Stromal cell of bone marrow (primary cell): Measurements from ENCODE around the gene MYO16.

Experiments
- DNase-seq: peaks from one replicate; pipeline ENCODE4 v3.0.0-alpha.2; 2012; ENCODE audit warnings: low read depth

MYO16 gene

GRCh38 chr13:109126891-109127641, 497.7 kb downstream of the MYO16 start:
- DNase-seq = no peak

DNA sequence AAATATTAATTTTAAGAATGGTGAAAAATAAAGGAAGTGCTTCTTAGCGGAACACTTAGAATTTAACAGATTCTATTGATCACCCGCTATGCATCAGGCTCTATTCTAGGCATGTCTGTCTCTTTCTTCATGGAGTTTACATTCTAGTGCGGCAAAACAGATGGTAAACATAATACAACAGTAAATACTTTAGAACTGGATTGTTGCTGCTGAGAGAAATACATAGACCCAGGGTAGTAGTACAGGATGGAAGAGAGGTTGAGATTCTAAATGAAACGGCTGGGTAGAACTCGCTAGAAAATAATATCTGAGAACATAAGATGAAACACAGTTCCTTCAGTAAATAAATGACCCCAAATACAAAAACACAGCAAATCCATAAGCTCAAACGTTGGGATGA, 498.7 kb downstream of the MYO16 start:
- DNase-seq = no peak

- no peak for DNase-seq
These were observed 500.9 kb downstream of the MYO16 start for GRCh38 chr13:109130093-109130835.

DNA sequence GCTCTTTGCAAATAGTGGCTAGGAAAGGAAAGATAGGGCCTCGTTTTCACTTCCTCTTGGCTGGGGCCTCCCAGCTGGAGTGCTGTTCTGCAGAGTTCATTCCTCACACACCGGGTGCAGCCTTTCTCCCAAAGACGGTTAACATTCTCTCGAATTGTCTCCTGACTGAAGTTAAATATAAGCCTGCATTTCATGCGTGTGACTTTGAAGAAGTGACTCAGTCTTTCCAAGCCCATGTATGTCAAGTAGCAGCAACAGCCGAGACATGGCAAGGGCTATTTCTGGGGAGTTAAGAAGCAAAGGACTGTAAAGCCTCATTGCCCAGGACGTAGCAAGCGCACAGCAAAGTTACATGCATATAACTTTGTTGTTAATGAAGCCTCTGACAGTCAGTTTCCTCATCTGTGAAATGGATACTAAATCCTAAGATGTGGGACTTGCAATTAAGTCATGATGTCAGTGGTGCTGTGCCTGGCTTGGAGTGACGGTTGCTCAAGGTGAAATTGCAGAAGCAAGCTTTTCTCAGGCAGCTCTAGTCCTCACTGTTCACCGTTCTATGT, 502.4 kb downstream of the MYO16 start:
- no peak for DNase-seq

DNA sequence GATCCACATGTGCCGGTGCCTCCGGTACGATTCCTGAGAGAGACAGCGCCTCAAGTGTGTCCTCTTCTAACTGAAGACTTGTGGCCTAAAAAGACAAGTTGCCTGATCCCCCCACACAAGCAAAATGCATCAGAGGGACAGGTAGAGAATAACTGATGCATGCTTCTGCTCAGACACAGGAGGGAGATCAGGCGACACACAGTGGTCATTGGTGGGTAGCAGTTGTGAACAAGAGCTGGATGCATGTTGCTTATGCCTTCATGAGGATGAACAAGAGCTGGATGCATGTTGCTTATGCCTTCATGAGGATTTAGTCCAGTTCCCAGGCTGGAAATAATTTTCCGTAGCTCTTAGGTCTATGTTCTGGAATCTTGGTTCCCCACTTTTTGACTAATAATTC, 505.6 kb downstream of the MYO16 start:
- no peak for DNase-seq

- DNase-seq = no peak
These were observed 507.5 kb downstream of the MYO16 start for GRCh38 chr13:109136873-109137272.

DNA sequence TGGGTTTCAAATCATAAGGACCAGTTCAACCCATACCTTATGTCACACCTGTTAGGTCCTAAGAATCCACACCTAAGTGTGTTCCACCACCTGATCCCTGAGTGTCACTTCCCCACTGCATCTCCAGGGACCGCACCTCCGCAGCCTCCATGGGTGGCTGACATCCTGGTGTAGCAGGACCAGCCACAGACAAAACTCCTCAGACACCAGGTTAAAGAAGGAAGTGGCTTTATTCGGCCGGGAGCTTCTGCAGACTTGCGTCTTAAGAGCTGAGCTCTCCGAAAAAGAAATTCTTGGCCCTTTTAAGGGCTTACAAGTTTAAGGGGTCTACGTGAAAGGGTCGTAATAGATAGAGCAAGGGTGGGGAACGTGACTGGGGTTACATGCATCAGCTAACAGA, 509.9 kb downstream of the MYO16 start:
- no peak for DNase-seq

- DNase-seq = no peak
These were observed 510.6 kb downstream of the MYO16 start for GRCh38 chr13:109140054-109140453.

- DNase-seq = no peak
These were observed 511.3 kb downstream of the MYO16 start for GRCh38 chr13:109140479-109141349.

DNA sequence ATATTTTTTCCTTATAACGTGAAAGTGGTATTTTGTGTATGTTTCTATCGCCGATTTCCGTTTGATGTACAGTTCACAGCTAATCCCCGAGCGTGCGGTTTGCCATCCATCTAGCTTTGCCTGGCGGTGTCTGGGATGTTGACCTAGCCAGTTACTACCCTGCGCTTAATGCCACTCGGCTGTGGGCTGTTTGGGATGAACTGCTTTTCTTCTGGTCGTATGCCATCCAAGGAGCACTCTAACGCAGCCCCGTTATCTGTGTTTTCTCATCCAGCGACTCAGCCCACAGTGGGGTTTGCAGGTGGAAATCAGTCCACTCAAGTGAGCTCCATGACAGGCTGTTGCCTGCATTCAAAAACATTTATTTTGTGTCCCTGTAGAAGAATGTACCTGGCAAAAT, 512.3 kb downstream of the MYO16 start:
- DNase-seq = no peak

- no peak for DNase-seq
These were observed 515.5 kb downstream of the MYO16 start for GRCh38 chr13:109144693-109145437.

DNA sequence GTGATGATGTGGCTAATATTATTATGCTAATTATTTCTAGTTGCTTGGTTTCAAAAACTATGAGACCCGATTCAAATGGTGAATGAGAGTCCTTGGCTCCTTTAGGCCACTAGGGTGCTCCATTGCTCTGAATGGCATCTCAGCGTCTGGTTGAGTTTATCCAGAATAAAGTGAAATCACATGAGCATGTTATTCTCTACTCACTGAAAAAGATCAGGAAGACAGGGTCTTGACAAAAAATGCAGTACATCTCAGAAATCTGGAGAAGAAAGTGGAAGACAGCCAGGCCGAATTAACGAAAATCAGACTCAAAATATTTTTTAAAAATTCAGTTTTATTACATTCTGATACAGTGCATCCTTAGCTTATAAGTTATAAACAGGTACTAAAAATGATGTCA, 516.2 kb downstream of the MYO16 start:
- peak; percentile 47 for DNase-seq

DNA sequence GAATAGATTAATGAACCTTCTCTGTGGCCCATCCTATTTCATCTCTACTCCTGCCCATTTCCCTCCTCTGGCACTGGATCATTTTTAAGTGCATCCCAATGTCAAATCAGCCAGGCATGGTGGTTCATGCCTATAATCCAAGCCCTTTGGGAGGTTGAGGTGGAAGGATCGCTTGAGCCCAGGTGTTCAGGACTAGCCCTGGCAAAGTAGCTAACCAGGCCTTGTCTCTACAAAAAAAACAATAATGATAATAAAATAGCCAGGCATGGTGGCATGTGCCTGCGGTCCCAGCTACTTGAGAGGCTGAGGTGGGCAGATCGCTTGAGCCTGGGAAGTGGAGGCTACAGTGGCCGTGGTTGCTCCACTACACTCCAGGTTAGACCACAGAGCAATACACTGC, 517.0 kb downstream of the MYO16 start:
- DNase-seq = no peak

DNA sequence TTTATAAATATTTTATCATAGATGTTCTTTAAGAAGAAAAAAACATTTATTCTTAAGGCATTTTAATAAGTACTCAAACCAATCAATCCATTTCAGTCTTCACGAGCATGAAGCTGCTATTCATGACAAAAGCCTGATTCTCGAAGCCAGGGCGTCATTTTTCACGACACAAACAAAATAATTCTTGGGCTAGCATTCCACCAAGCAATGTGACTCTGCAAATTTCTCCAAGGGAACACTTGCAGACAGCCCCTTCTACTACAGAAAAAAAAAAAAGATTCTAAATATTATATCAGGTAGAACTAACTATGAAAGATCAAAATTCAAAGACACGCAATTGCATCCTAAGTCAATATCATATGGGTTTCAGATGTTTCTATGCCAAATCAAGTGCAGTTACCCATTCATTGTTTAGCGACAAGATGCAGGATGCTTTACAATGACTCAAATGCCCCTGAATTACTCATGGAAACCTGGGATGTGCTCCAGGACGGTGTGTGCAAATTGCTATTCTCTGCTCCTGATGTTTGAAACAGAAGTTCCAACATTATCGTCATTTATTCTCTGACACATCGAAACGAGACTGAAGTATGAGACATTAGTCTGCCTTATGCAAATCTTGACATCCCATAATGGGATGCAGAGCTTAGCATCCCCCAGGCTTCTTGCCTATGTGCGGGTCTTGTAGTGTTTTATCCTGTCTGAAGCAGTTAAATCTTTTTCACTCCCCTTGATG, 517.7 kb downstream of the MYO16 start:
- DNase-seq = no peak

DNA sequence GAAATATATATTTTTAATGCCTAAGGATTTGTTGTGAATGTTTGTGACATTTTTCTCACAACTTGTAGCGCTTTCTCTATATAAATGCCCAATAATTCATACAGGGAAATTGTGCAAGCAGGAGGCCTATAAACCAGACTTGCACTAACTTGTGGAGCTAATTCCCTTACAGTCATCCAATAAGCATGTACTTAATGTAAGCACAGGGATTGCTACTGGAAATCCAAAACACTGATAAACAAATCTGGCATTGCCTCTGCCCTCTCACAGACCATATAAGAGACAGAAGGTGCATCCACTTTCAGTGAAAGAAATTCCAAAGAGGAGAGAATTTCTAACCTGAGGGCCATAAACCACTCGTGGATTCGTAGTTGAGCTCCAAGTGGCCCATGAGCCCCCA, 518.8 kb downstream of the MYO16 start:
- DNase-seq = no peak

- no peak for DNase-seq
These were observed 521.3 kb downstream of the MYO16 start for GRCh38 chr13:109150696-109151095.

- no peak for DNase-seq
These were observed 521.8 kb downstream of the MYO16 start for GRCh38 chr13:109151255-109151654.

DNA sequence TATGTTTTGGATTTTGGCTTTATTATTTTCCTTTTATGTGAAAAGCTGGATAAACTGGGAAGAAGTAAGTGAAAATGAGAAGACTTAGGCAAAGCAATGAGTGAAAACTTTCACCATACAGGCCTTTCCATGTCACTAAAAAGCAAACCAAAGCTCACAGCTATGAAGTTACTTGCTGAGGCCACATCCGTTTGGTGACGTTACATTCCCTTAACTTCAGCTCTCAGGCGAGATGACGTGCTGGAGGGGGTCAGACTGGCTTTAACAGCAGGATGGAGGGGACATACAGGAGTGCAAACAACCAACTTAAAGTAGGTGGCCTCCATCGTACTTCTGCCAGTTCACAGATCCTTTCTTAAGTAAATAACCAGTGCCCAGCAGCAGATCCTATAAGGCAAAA, 522.3 kb downstream of the MYO16 start:
- no peak for DNase-seq

DNA sequence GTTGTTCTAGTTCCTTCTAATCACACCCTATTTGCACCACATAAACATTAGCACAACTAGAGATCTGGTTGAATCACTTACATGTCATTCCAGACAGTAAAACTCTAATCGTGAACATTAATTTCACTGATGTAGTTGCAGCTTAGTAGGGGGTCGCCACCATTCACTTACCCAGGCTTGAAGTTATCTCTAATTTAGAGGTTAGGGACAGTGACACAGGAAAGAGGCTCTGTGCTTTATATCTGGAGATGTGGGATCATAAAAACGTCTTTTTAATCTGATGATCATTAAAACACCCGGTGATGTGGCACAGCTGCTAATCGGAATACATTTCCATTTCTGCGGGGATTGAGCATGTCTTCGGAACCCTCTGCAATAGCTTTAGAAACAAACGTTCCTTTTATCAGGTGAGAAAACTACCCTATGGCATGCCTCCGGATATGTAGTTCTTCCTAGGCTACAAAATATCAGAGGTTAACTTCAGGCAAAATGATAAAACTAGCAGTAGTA, 523.0 kb downstream of the MYO16 start:
- no peak for DNase-seq

- DNase-seq = no peak
These were observed 523.5 kb downstream of the MYO16 start for GRCh38 chr13:109152941-109153340.

DNA sequence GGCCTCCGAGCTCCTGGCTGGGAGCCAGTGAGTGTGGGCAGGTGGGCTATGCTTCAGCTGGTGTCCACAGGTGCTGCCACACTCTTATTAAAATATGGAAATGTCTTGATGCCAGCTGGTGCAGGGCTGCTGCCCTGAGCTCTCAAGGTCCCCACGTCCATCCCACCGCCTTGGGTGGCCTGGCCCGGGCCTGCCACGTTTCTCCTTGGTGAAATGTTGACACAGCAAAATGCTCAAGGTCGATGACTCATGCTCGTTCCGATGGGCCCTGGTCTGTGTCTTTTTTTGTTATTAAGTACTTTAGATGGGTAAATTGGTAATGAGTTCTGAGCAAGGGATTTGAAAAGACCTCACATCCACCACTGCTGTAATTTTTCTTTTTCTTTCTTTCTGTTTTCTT, 524.7 kb downstream of the MYO16 start:
- DNase-seq = no peak
